GM18502 (cell line): ENCODE data around the gene PLA2G6.

Experiments
- ATAC-seq: cut with Tn5 transposase; IDR thresholded peaks from one replicate; pipeline ENCODE4 v1.9.1; 2021; ENCODE audit warnings: mild to moderate bottlenecking; ENCODE audit not compliant: unreplicated experiment, poor library complexity

The PLA2G6 gene

GRCh38 chr22:38115423-38116205 is 66.0 kb downstream of the PLA2G6 start:
- ATAC-seq = no peak

- ATAC-seq = no peak
Observed at GRCh38 chr22:38114484-38115398, 66.9 kb downstream of the PLA2G6 start.

GRCh38 chr22:38112381-38112780 is 69.2 kb downstream of the PLA2G6 start:
- no peak for ATAC-seq

GRCh38 chr22:38111925-38112355 is 69.7 kb downstream of the PLA2G6 start:
- ATAC-seq = no peak

GRCh38 chr22:38110863-38111852 is 70.5 kb downstream of the PLA2G6 start:
- no peak for ATAC-seq

GRCh38 chr22:38110008-38110862 is 71.4 kb downstream of the PLA2G6 start, which contains the start of gene BAIAP2L2:
BAIAP2L2 (minus strand) TSS chr22:38110684; CDS start chr22:38110525, 159 bp downstream.
- no peak for ATAC-seq

GRCh38 chr22:38109371-38110001 is 72.1 kb downstream of the PLA2G6 start:
- no peak for ATAC-seq

GRCh38 chr22:38108561-38109319 is 72.9 kb downstream of the PLA2G6 start:
- ATAC-seq = no peak

- ATAC-seq = no peak
Observed at GRCh38 chr22:38107692-38108515, 73.7 kb downstream of the PLA2G6 start.

GRCh38 chr22:38106814-38107578 is 74.6 kb downstream of the PLA2G6 start:
- ATAC-seq = no peak

GRCh38 chr22:38104084-38104483 is 77.5 kb downstream of the PLA2G6 start:
- no peak for ATAC-seq

- no peak for ATAC-seq
Observed at GRCh38 chr22:38103641-38104040, 78.0 kb downstream of the PLA2G6 start.

GRCh38 chr22:38098410-38099249 is 83.0 kb downstream of the PLA2G6 start:
- ATAC-seq = no peak

GRCh38 chr22:38097557-38098409 is 83.8 kb downstream of the PLA2G6 start:
- no peak for ATAC-seq

GRCh38 chr22:38097058-38097457 is 84.6 kb downstream of the PLA2G6 start:
- ATAC-seq = no peak
